Embryonic facial prominence (tissue), 1 donor: ENCODE measurements around the gene SCO2.

ENCODE experiments used
- DNase-seq: peaks from one replicate; pipeline ENCODE4 v3.0.0-alpha.2; 2016; ENCODE audit errors: extremely low spot score

SCO2 gene

GRCh38 chr22:50525104-50525857 lies at the start of gene SCO2:
TSS of gene SCO2 (minus strand) at chr22:50525598. CDS start at chr22:50524411, 1,187 bp downstream.
- DNase-seq, result peak; percentile 92

- DNase-seq, result no peak
Measured at GRCh38 chr22:50574383-50574755, 49.0 kb upstream of the SCO2 start.

- no peak for DNase-seq
Measured at GRCh38 chr22:50573491-50574382, 48.3 kb upstream of the SCO2 start.

- no peak for DNase-seq
Measured at GRCh38 chr22:50572965-50573364, 47.6 kb upstream of the SCO2 start.

GRCh38 chr22:50571264-50572175 lies 46.1 kb upstream of the SCO2 start:
- no peak for DNase-seq

GRCh38 chr22:50570861-50571260 lies 45.5 kb upstream of the SCO2 start:
- no peak for DNase-seq

GRCh38 chr22:50569896-50570535 lies 44.6 kb upstream of the SCO2 start:
- DNase-seq, result no peak

GRCh38 chr22:50569041-50569459 lies 43.7 kb upstream of the SCO2 start:
- no peak for DNase-seq

GRCh38 chr22:50568626-50569025 lies 43.2 kb upstream of the SCO2 start:
- DNase-seq, result no peak

- DNase-seq, result no peak
Measured at GRCh38 chr22:50567721-50568252, 42.4 kb upstream of the SCO2 start.

- no peak for DNase-seq
Measured at GRCh38 chr22:50564289-50564688, 38.9 kb upstream of the SCO2 start.

- DNase-seq, result no peak
Measured at GRCh38 chr22:50563413-50564160, 38.2 kb upstream of the SCO2 start.

- DNase-seq, result peak; percentile 73
Measured at GRCh38 chr22:50562523-50563412, 37.4 kb upstream of the SCO2 start, which contains the start of gene SYCE3. TSS of gene SYCE3 (minus strand) at chr22:50562919. CDS start at chr22:50556405, 6,514 bp downstream.

GRCh38 chr22:50561401-50562358 lies 36.3 kb upstream of the SCO2 start:
- DNase-seq, result no peak

GRCh38 chr22:50560034-50560433 lies 34.6 kb upstream of the SCO2 start:
- no peak for DNase-seq

GRCh38 chr22:50556703-50557102 lies 31.3 kb upstream of the SCO2 start:
- no peak for DNase-seq

- no peak for DNase-seq
Measured at GRCh38 chr22:50553310-50553709, 27.9 kb upstream of the SCO2 start.

- DNase-seq, result no peak
Measured at GRCh38 chr22:50551160-50551752, 25.9 kb upstream of the SCO2 start.
